GM12878 (cell line): ENCODE measurements around the gene GPRC5B.

Experiments
- BCLAF1 ChIP-seq: fragments of 450-650 bp; IDR thresholded peaks from 2 replicates; pipeline ENCODE4 v1.6.1; 2017; ENCODE audit warnings: antibody characterized with exemption, mild to moderate bottlenecking, moderate library complexity
- BRCA1 ChIP-seq: IDR thresholded peaks from 2 replicates; pipeline ENCODE4 v1.6.1; 2011; ENCODE audit warnings: low read depth, low read length, improper control_type of control experiment
- CTCF ChIP-seq, 3 experiments: IDR thresholded peaks in 2 of 3; conservative IDR thresholded peaks in 1 of 3; 2 replicates each; pipeline ENCODE4 v1.5.1; 2011; ENCODE audit warnings: low read depth in 3 of 3, low read length in 3 of 3, mild to moderate bottlenecking in 3 of 3, control low read depth in 2 of 3, moderate library complexity in 2 of 3, inconsistent platforms in 1 of 3, mixed read lengths in 1 of 3; ENCODE audit not compliant: control insufficient read depth in 2 of 3, insufficient read depth in 1 of 3; ENCODE audit errors: extremely low read depth in 1 of 3
- MTA2 ChIP-seq: fragments of 450-650 bp; IDR thresholded peaks from 2 replicates; pipeline ENCODE4 v1.6.1; 2016; ENCODE audit warnings: low read depth, mild to moderate bottlenecking, moderate library complexity
- NFIC ChIP-seq: IDR thresholded peaks from 2 replicates; pipeline ENCODE4 v1.6.1; 2012; ENCODE audit warnings: low read depth, mild to moderate bottlenecking, inconsistent platforms, low read length, moderate library complexity
- POLR2A ChIP-seq: IDR thresholded peaks from 2 replicates; pipeline ENCODE4 v1.6.1; 2011; ENCODE audit warnings: low read depth, mild to moderate bottlenecking, low read length
- RB1 ChIP-seq: fragments of 450-650 bp; formaldehyde crosslinking; IDR thresholded peaks from 2 replicates; pipeline ENCODE4 v1.6.1; 2017; ENCODE audit warnings: mild to moderate bottlenecking, borderline replicate concordance
- SUZ12 ChIP-seq: fragments of 200-600 bp; sonication (generic); IDR thresholded peaks from one replicate; pipeline ENCODE4 v1.6.1; 2018; ENCODE audit warnings: antibody characterized with exemption, mild to moderate bottlenecking; ENCODE audit not compliant: unreplicated experiment
- YBX1 ChIP-seq: fragments of 450-650 bp; IDR thresholded peaks from 2 replicates; pipeline ENCODE4 v1.6.1; 2016; ENCODE audit warnings: antibody characterized with exemption
- ZBTB4 ChIP-seq: fragments of 450-650 bp; formaldehyde crosslinking; IDR thresholded peaks from 2 replicates; pipeline ENCODE4 v1.4.0; 2022; ENCODE audit warnings: mild to moderate bottlenecking, moderate library complexity

GRCh38 chr16:19857593-19858339 is 26.9 kb downstream of the GPRC5B start:
- TF ChIP-seq NFIC (no peak), ZBTB4 (CRISPR knock-in tag) (no peak), CTCF (IDR thresholded peaks at IDR 0.05 in 2 of 3, conservative IDR thresholded peaks at IDR 0.05 in 1 of 3; ENCODE audit: control insufficient read depth in 2 of 3, extremely low read depth in 1 of 3, insufficient read depth in 1 of 3, low read depth in 3 of 3, low read length in 3 of 3) (no peak), BCLAF1 (no peak), BRCA1 (no peak), RB1 (no peak), POLR2A (no peak), SUZ12 (no peak), MTA2 (no peak), YBX1 (no peak)
